Kidney epithelial cell (primary cell): ENCODE results near the gene HOXA10. TPM values are rescaled to one million over a fixed set of nuclear protein-coding genes. Genes with fewer than 3 reads are reported as not detected.

Source experiments
- DNase-seq: peaks from one replicate; pipeline ENCODE4 v3.0.0-alpha.2; 2010; ENCODE audit warnings: low read depth
- H3K27me3 ChIP-seq: 2 replicates; pipeline ENCODE4 v1.6.0; 2011; ENCODE audit warnings: low read length; ENCODE audit not compliant: control insufficient read depth, insufficient read depth
- H3K36me3 ChIP-seq: 2 replicates; pipeline ENCODE4 v1.5.1; 2011; ENCODE audit warnings: low read length; ENCODE audit not compliant: control insufficient read depth, insufficient read depth
- H3K4me3 ChIP-seq: 2 replicates; pipeline ENCODE4 v1.5.1; 2011; ENCODE audit warnings: low read depth, mild to moderate bottlenecking, control low read depth, low read length
- total RNA-seq: library from RNA; depleted of rRNA; stranded (reverse); fragments of >200 nt; gene quantifications from 2 replicates; pipeline ENCODE4 v1.2.3, GENCODE V29; 2015
- TF ChIP-seq, protein P1 (sequence below): IDR thresholded peaks from 2 replicates; pipeline ENCODE4 v1.5.1; 2011; ENCODE audit warnings: mild to moderate bottlenecking, moderate library complexity, low read length, control low read depth, inconsistent platforms; ENCODE audit not compliant: insufficient read depth, poor library complexity, severe bottlenecking

Gene HOXA10
- total RNA-seq, 1 donor from 2014 or later, result 29.1 TPM

DNA sequence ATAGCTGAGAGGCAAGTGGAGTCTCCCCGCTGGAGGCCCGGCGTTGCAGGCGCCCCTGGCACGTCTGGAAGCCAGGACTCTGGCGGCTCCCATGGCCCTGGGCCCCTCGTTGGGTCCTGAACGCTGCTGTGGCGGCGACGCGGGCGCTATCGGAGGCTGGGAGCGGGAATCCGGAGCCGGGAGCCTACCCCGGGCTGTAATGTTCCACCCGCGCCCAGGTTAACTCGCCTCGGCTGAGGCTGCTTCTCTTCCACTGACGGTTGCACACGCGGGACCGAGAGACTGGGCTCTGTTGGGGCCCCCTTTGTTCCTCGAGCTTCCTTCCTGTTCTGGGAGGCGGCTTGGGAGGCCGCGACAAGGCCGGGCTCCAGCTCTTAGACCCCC, 29.3 kb downstream of the HOXA10 start:
- Histone ChIP-seq H3K4me3 (peak overlapping the region; percentile 21), H3K27me3 (peaks cover 2% of the 10 kb centered on the region), H3K36me3 (peaks cover 3% of the 10 kb centered on the region)
- DNase-seq, result no peak
- TF ChIP-seq, protein P1, sequence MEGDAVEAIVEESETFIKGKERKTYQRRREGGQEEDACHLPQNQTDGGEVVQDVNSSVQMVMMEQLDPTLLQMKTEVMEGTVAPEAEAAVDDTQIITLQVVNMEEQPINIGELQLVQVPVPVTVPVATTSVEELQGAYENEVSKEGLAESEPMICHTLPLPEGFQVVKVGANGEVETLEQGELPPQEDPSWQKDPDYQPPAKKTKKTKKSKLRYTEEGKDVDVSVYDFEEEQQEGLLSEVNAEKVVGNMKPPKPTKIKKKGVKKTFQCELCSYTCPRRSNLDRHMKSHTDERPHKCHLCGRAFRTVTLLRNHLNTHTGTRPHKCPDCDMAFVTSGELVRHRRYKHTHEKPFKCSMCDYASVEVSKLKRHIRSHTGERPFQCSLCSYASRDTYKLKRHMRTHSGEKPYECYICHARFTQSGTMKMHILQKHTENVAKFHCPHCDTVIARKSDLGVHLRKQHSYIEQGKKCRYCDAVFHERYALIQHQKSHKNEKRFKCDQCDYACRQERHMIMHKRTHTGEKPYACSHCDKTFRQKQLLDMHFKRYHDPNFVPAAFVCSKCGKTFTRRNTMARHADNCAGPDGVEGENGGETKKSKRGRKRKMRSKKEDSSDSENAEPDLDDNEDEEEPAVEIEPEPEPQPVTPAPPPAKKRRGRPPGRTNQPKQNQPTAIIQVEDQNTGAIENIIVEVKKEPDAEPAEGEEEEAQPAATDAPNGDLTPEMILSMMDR, result no peak

DNA sequence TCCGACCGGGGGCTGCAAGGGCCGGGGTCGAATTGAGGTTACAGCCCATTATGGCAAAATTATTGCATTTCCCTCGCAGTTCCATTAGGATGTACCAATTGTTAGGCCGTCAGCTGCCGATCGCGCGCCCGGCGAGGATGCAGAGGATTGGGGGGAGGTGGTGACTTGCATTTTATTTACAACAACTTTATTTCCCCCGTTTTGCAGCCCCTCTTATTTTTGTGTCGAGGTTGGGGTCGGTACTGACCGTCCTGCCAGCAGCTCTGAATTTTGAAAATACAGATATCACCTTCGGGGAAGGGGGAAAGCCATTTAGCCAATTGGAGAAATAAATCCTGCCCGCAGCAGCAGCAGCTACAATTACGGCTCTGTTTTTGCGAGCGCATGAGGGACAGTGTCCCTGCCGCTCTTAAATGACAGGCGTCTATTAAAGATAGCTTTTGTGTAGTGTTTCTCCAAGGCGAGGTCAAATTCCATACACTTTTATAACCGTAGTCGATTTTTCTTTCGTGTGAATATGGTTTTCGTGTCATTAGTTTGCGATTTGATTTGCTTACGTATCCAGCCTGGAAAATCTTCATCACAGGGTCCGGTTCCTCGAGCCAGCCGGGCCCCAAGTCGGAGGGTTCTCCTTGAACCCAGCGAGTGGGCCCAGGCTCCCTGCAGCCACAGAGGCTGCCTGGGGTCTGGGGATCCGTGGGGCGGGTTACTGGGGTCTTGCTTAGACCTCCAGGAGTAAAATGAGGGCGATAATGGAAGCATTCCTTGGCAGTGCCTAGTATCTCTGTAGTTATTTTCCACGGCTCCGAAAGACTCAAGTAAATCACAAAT, 30.0 kb downstream of the HOXA10 start:
- Histone ChIP-seq H3K4me3 (peak overlapping the region; percentile 28), H3K36me3 (peaks cover 3% of the 10 kb centered on the region), H3K27me3 (peaks cover 2% of the 10 kb centered on the region)
- TF ChIP-seq, protein P1, result peak; percentile 67
- no peak for DNase-seq

DNA sequence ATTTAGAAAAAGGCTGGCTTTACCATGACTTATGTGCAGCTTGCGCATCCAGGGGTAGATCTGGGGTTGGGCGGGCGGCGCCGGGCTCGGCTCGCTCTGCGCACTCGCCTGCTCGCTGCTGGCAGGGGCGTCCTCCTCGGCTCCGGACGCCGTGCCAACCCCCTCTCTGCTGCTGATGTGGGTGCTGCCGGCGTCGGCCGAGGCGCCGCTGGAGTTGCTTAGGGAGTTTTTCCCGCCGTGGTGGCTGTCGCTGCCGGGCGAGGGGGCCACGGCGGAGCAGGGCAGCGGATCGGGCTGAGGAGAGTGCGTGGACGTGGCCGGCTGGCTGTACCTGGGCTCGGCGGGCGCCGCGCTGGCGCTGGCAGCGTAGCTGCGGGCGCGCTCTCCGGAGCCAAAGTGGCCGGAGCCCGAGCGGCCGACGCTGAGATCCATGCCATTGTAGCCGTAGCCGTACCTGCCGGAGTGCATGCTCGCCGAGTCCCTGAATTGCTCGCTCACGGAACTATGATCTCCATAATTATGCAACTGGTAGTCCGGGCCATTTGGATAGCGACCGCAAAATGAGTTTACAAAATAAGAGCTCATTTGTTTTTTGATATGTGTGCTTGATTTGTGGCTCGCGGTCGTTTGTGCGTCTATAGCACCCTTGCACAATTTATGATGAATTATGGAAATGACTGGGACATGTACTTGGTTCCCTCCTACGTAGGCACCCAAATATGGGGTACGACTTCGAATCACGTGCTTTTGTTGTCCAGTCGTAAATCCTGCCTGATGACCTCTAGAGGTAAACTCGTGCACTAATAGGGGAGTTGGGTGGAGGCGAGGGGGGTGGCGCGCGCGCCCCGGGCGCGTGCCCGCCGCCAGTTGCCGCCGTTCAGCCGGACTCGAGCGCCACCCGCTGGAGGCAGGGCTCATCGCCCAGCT, 30.8 kb downstream of the HOXA10 start, which contains the start of gene HOXA5:
HOXA5 (minus strand) TSS at position 659 of the 927 bp plus-strand sequence; CDS start at position 585, 74 bp downstream.
- peak; percentile 91 for DNase-seq
- H3K27me3 ChIP-seq, result peaks cover 2% of the 10 kb centered on the region
- H3K36me3 ChIP-seq, result peaks cover 3% of the 10 kb centered on the region
- TF ChIP-seq, protein P1, result no peak
- H3K4me3 ChIP-seq, result peak within 1 kb of the TSS; percentile 72

DNA sequence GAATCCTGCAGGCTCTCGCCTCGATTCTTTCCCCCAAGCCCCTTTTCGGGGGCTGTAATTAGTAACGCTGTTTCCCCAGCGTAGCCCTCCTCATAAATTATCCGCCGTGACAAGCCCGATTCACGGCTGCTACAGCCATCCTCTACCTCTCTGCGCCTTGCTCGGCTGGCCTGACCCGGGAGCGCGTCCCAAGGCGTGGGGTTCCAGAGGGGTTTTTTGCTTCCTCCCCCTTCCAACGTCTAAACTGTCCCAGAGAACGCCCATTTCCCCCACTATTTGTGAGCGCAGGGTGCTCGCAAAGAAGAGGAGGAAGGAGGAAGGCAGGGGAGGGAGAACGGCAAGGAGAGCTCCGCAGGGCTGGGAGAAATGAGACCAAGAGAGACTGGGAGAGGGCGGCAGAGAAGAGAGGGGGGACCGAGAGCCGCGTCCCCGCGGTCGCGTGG, 31.5 kb downstream of the HOXA10 start:
- peak overlapping the region; percentile 72 for H3K4me3 ChIP-seq
- H3K36me3 ChIP-seq, result peaks cover 3% of the 10 kb centered on the region
- DNase-seq, result no peak
- H3K27me3 ChIP-seq, result peaks cover 2% of the 10 kb centered on the region
- TF ChIP-seq, protein P1, result no peak

DNA sequence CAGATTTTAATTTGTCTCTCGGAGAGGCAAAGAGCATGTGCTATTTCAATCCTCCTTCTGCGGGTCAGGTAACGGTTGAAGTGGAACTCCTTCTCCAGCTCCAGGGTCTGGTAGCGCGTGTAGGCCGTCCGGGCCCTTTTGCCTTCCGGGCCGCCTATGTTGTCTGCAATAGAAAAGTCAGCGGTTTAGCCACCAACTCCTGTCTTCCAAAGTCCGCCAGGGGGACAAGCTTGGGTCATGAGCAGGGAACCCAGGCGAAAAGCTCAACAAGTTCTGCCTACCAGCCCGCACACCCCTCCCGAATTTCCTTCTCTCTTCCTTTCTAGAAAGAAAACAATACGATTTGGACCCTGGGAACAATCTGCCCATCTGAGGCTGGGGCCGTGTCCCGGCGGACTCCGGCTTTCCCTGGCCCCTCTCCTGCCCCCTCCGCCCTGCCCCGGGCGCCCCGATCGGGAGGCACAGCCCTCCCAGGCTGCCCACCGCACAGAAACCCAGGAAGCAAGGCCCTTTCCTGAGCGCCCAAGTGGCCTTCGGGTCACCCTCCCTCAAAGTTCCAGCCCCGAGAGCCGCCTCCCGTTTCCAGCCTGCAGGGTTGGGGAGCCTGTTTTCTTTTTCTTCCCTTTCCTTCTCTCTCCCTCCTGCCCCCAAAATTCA, 32.1 kb downstream of the HOXA10 start:
- Histone ChIP-seq H3K4me3 (peak overlapping the region; percentile 72), H3K36me3 (peaks cover 3% of the 10 kb centered on the region), H3K27me3 (peaks cover 2% of the 10 kb centered on the region)
- no peak for DNase-seq
- TF ChIP-seq, protein P1, result no peak
